Measurements from ENCODE around the gene ZNF805. TPM values are rescaled to one million over a fixed set of nuclear protein-coding genes. Genes with fewer than 3 reads are reported as not detected.
"Not testable (repeated sequence)": the region's sequence is repeated elsewhere in the genome, so short reads cannot be mapped to it uniquely, and the experiment has no call there.

Gene ZNF805
- total RNA-seq, 2 donors from 2014 or later = 16.4 to 21.1 TPM

DNA sequence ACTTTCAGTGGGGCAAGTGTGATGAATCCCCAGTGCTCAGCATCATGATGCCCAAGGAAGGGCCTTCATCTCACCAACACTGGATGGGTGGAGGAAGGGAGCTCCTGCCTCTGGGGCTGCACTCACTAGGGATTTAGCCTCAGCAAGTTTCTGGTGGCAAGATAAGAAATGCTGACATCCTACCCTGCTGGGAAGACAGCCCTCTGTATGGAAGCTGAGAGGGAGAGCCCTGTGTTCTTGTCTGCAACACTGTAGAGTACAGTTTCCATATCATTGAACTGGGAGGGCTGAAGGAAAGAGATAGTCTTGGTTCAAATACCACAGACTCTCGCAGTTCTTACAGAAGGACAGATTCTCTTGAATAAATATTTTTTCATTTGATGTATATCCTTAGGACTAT, 32.6 kb downstream of the ZNF805 start:
- no peaks in the 10 kb centered on the region for H3K9me3 ChIP-seq

DNA sequence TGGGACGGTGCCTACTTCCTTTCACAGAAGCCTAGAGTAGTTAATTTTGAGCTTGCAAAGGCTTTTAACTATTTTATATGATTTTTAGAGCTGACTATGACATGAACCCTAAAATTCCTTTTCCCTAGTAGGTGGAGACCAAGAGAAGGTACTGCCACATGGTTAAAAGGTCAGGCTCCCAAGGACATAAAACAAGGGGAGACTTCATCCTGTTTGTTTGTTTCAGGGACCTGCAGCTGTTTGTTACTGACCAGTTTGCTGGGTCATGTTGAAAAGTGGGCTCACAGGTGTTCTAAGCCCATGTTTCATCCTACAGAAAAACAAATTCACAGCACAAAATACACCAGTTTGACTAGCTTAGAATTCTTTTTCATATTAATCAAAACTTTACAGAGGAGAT, 36.0 kb downstream of the ZNF805 start:
- TF ChIP-seq POLR2AphosphoS5 (IDR thresholded peaks at IDR 0.05) (no peak), POLR2A (IDR thresholded peaks at IDR 0.05) (no peak)
- Histone ChIP-seq H3K27me3 (replicated peaks; ENCODE audit: insufficient read depth) (no peaks in the 10 kb centered on the region), H3K36me3 (no peaks in the 10 kb centered on the region), H3K4me1 (replicated peaks) (no peaks in the 10 kb centered on the region), H3K4me3 (no peak overlapping the region), H3K27ac (no peak overlapping the region), H3K9me3 (no peaks in the 10 kb centered on the region)
- 79% methylated on average over 1 of the region's 1 CpG for WGBS
- no peak for DNase-seq (ENCODE audit: low spot score)
- intact Hi-C loops (cut with DNase I) = no loop called here

More for the DNA sequence above, 32.6 kb downstream of the ZNF805 start:
- no peaks in the 10 kb centered on the region for H3K36me3 ChIP-seq
- intact Hi-C loops (cut with DNase I) = no loop called here
- 96% methylated on average over 1 of the region's 1 CpG for WGBS
- no peak for DNase-seq (ENCODE audit: low spot score)
- no peaks in the 10 kb centered on the region for H3K4me1 ChIP-seq (replicated peaks)
- H3K27ac ChIP-seq = no peak overlapping the region
- H3K27me3 ChIP-seq (replicated peaks; ENCODE audit: insufficient read depth) = no peaks in the 10 kb centered on the region
- H3K4me3 ChIP-seq = no peak overlapping the region
- TF ChIP-seq CTCF (IDR thresholded peaks at IDR 0.05) (no peak), POLR2A (IDR thresholded peaks at IDR 0.05) (no peak), POLR2AphosphoS5 (IDR thresholded peaks at IDR 0.05) (no peak)

DNA sequence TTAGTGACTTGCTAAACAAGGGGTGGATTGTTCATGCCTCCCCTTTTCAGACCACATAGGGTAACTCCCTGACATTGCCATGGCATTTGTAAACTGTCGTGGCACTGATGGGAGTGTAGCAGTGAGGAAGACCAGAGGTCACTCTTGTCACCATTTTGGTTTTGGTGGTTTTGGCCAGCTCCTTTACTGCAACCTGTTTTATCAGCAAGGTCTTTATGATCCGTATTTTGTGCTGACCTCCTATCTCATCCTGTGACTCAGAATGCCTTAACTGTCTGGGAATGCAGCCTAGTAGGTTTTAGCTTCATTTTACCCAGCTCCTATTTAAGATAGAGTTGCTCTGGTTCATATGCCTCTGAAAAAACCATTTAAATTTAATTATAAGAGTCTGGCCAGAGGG, 38.0 kb downstream of the ZNF805 start:
- H3K27me3 ChIP-seq (replicated peaks; ENCODE audit: insufficient read depth) = not testable (repeated sequence)

DNA sequence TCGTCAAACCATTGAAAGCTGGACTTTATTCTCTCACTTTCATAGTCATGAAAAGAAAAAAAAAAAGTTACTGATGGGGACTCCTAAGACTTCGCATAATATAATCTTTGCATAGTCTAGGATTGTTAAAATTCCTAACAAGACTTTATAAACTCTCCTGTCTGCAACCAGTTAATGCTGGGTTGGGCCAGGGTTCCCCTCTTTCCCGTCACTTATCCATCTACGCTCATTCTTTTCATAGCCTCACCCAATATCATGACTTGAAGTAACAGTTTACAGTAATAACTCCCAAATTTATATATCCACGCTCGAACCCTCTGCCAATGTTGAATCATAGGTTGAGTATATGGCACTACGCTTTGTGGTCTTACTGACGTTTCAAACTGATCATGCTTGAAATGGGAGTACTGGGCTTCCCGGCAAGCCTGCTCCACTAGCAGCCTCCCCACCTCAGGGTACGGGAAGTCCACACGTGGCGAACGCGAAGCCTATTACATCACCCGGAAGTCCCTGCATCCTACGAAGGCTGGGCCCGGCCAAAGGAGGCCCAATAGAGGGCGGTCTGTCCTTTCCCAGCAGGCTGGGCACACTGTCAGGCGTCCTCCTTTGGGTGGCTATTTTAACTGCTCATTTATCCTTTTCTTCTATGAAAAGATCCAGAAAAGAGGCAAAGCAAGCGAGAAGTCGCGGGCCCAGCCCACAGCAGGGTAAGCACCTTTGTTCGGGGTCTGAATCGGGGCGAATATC, 39.2 kb downstream of the ZNF805 start:
- peak; percentile 88 for DNase-seq (ENCODE audit: low spot score)
- intact Hi-C loops (cut with DNase I) = loop anchor here (1.0 kb wide), 1 partner anchor 39 kb away; the partner anchor contains the start of gene ZNF805
- TF ChIP-seq POLR2AphosphoS5 (IDR thresholded peaks at IDR 0.05) (peak; percentile 87), CTCF (IDR thresholded peaks at IDR 0.05) (peak in 2 of 4 experiments; percentile 9 to 34), POLR2A (IDR thresholded peaks at IDR 0.05) (peak; percentile 40)
- H3K36me3 ChIP-seq = no peaks in the 10 kb centered on the region
- WGBS = 5% methylated on average over 25 of the region's 25 CpGs
- peak overlapping the region; percentile 98 to 99 for H3K27ac ChIP-seq
- H3K4me1 ChIP-seq (replicated peaks) = peaks cover 5% of the 10 kb centered on the region
- peak overlapping the region; percentile 70 to 99 for H3K4me3 ChIP-seq
- H3K27me3 ChIP-seq (replicated peaks; ENCODE audit: insufficient read depth) = no peaks in the 10 kb centered on the region
- no peaks in the 10 kb centered on the region for H3K9me3 ChIP-seq

More for the DNA sequence above, 38.0 kb downstream of the ZNF805 start:
- intact Hi-C loops (cut with DNase I); H3K4me1 ChIP-seq (replicated peaks); H3K4me3 ChIP-seq; H3K9me3 ChIP-seq; H3K27ac ChIP-seq; H3K36me3 ChIP-seq; DNase-seq (ENCODE audit: low spot score): not testable (repeated sequence)
- 80% methylated on average over 2 of the region's 2 CpGs for WGBS

GRCh38 chr19:57280165-57280961, 39.9 kb downstream of the ZNF805 start, which contains the start of gene ZNF460:
ZNF460 (plus strand) TSS chr19:57280485; CDS start chr19:57280807, 322 bp downstream.
- DNase-seq (ENCODE audit: low spot score) = peak; percentile 94
- Histone ChIP-seq H3K4me1 (replicated peaks) (peaks cover 5% of the 10 kb centered on the region), H3K27me3 (replicated peaks; ENCODE audit: insufficient read depth) (no peaks in the 10 kb centered on the region), H3K9me3 (no peaks in the 10 kb centered on the region), H3K36me3 (peaks cover 0 to 5% of the 10 kb centered on the region in 2 donors), H3K27ac (peak within 1 kb of the TSS; percentile 98 to 99), H3K4me3 (peak within 1 kb of the TSS; percentile 70 to 99)
- intact Hi-C loops (cut with DNase I) = loop anchor here (1.0 kb wide), 1 partner anchor 40 kb away; the partner anchor contains the start of gene ZNF805
- under 1% methylated on average over 65 of the region's 71 CpGs for WGBS
- TF ChIP-seq POLR2A (IDR thresholded peaks at IDR 0.05) (peak; percentile 73), POLR2AphosphoS5 (IDR thresholded peaks at IDR 0.05) (peak; percentile 94), CTCF (IDR thresholded peaks at IDR 0.05) (peak in 2 of 4 experiments; percentile 3 to 12)
